Endothelial cell of umbilical vein (primary cell): Measurements from ENCODE around the gene TNNT3.

Source experiments
- JUN ChIP-seq: IDR thresholded peaks from 2 replicates; pipeline ENCODE4 v1.6.1; 2011; ENCODE audit warnings: borderline replicate concordance, low read depth; ENCODE audit not compliant: insufficient read length, insufficient read depth
- MYC ChIP-seq: IDR thresholded peaks from one replicate; pipeline ENCODE4 v1.6.1; 2011; ENCODE audit warnings: mild to moderate bottlenecking, low read depth, low read length
- POLR2A ChIP-seq: IDR thresholded peaks from 2 replicates; pipeline ENCODE4 v1.6.1; 2012; ENCODE audit warnings: low read depth, mild to moderate bottlenecking, control low read depth, low read length
- POLR2AphosphoS5 ChIP-seq: IDR thresholded peaks from 2 replicates; pipeline ENCODE4 v1.6.1; 2012; ENCODE audit warnings: low read depth, mild to moderate bottlenecking, control low read depth, low read length, moderate library complexity; ENCODE audit not compliant: insufficient read depth
- TF ChIP-seq, protein P1 (sequence below), 2 donors: IDR thresholded peaks; 1 replicate in 1 of 2; 2 replicates in 1 of 2; pipeline ENCODE4 v1.5.1; 2011; ENCODE audit warnings: low read length in 2 of 2, mild to moderate bottlenecking in 2 of 2, moderate library complexity in 2 of 2, control low read depth in 1 of 2, inconsistent platforms in 1 of 2, low read depth in 1 of 2; ENCODE audit not compliant: insufficient read depth in 1 of 2; ENCODE audit errors: extremely low read depth in 1 of 2
- TF ChIP-seq, protein P2 (sequence below): IDR thresholded peaks from 2 replicates; pipeline ENCODE4 v1.6.1; 2011; ENCODE audit not compliant: insufficient read depth, insufficient read length

GRCh38 chr11:1899090-1899489 is 20.4 kb upstream of the TNNT3 start:
- TF ChIP-seq, protein P1, sequence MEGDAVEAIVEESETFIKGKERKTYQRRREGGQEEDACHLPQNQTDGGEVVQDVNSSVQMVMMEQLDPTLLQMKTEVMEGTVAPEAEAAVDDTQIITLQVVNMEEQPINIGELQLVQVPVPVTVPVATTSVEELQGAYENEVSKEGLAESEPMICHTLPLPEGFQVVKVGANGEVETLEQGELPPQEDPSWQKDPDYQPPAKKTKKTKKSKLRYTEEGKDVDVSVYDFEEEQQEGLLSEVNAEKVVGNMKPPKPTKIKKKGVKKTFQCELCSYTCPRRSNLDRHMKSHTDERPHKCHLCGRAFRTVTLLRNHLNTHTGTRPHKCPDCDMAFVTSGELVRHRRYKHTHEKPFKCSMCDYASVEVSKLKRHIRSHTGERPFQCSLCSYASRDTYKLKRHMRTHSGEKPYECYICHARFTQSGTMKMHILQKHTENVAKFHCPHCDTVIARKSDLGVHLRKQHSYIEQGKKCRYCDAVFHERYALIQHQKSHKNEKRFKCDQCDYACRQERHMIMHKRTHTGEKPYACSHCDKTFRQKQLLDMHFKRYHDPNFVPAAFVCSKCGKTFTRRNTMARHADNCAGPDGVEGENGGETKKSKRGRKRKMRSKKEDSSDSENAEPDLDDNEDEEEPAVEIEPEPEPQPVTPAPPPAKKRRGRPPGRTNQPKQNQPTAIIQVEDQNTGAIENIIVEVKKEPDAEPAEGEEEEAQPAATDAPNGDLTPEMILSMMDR (IDR thresholded peaks at IDR 0.05; ENCODE audit: extremely low read depth in 1 of 2, insufficient read depth in 1 of 2, low read depth in 1 of 2, low read length in 2 of 2): no peak
- TF ChIP-seq POLR2A (no peak), POLR2AphosphoS5 (no peak), JUN (no peak), MYC (no peak)
- TF ChIP-seq, protein P2, sequence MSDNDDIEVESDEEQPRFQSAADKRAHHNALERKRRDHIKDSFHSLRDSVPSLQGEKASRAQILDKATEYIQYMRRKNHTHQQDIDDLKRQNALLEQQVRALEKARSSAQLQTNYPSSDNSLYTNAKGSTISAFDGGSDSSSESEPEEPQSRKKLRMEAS: no peak
